ENCODE measurements around the gene FAM193A.
"Not testable (repeated sequence)": the region's sequence is repeated elsewhere in the genome, so short reads cannot be mapped to it uniquely, and the experiment has no call there.

The FAM193A gene

GRCh38 chr4:2507259-2507658 lies 29.2 kb upstream of the FAM193A start:
- H3K4me3 ChIP-seq (ENCODE audit: control insufficient read depth, low read depth, low read length), result no peak overlapping the region
- DNase-seq (ENCODE audit: low read depth), result no peak
- TF ChIP-seq CTCF (IDR thresholded peaks at IDR 0.05; ENCODE audit: control insufficient read depth, insufficient read depth, low read depth, low read length, missing control alignments), result no peak

GRCh38 chr4:2507855-2508254 lies 28.6 kb upstream of the FAM193A start:
- no peak for DNase-seq (ENCODE audit: low read depth)
- no peak for TF ChIP-seq CTCF (IDR thresholded peaks at IDR 0.05; ENCODE audit: control insufficient read depth, insufficient read depth, low read depth, low read length, missing control alignments)
- no peak overlapping the region for H3K4me3 ChIP-seq (ENCODE audit: control insufficient read depth, low read depth, low read length)

- no peak for TF ChIP-seq CTCF (IDR thresholded peaks at IDR 0.05; ENCODE audit: control insufficient read depth, insufficient read depth, low read depth, low read length, missing control alignments)
- no peak overlapping the region for H3K4me3 ChIP-seq (ENCODE audit: control insufficient read depth, low read depth, low read length)
- no peak for DNase-seq (ENCODE audit: low read depth)
Measured at GRCh38 chr4:2510351-2511259, 25.8 kb upstream of the FAM193A start.

- no peak for DNase-seq (ENCODE audit: low read depth)
- no peak overlapping the region for H3K4me3 ChIP-seq (ENCODE audit: control insufficient read depth, low read depth, low read length)
- TF ChIP-seq CTCF (IDR thresholded peaks at IDR 0.05; ENCODE audit: control insufficient read depth, insufficient read depth, low read depth, low read length, missing control alignments), result no peak
Measured at GRCh38 chr4:2511645-2512131, 24.8 kb upstream of the FAM193A start.

GRCh38 chr4:2512396-2513135 lies 23.9 kb upstream of the FAM193A start:
- no peak overlapping the region for H3K4me3 ChIP-seq (ENCODE audit: control insufficient read depth, low read depth, low read length)
- no peak for TF ChIP-seq CTCF (IDR thresholded peaks at IDR 0.05; ENCODE audit: control insufficient read depth, insufficient read depth, low read depth, low read length, missing control alignments)
- no peak for DNase-seq (ENCODE audit: low read depth)

GRCh38 chr4:2514193-2514592 lies 22.3 kb upstream of the FAM193A start:
- H3K4me3 ChIP-seq (ENCODE audit: control insufficient read depth, low read depth, low read length); DNase-seq (ENCODE audit: low read depth): not testable (repeated sequence)

GRCh38 chr4:2514944-2515343 lies 21.5 kb upstream of the FAM193A start:
- not testable (repeated sequence) for H3K4me3 ChIP-seq (ENCODE audit: control insufficient read depth, low read depth, low read length); DNase-seq (ENCODE audit: low read depth)

All from AG09309 (cell line).